ENCODE data around the gene DACT3. TPM values are rescaled to one million over a fixed set of nuclear protein-coding genes. Genes with fewer than 3 reads are reported as not detected.

The DACT3 gene
- total and polyA plus RNA-seq, 2 experiments from 2014 or later, result 0.78 to 2.6 TPM

GRCh38 chr19:46601318-46602224 lies 59.4 kb downstream of the DACT3 start, which contains the start of gene CALM3:
Gene CALM3 (plus strand): TSS chr19:46601330. CDS start chr19:46601435, 105 bp downstream.
- Histone ChIP-seq H3K9me2 (ENCODE audit: insufficient read depth) (no peaks in the 10 kb centered on the region), H3K4me2 (peak within 1 kb of the TSS; percentile 93), H2AFZ (peak within 1 kb of the TSS; percentile 73), H3K79me2 (replicated peaks; ENCODE audit: insufficient read depth) (peaks cover 39% of the 10 kb centered on the region), H3K27me3 (ENCODE audit: insufficient read depth) (no peaks in the 10 kb centered on the region), H3K4me3 (peak within 1 kb of the TSS; percentile 100), H4K20me1 (replicated peaks; ENCODE audit: insufficient read depth) (peaks cover 21% of the 10 kb centered on the region), H3K4me1 (ENCODE audit: insufficient read depth) (peaks cover 11% of the 10 kb centered on the region), H3K27ac (ENCODE audit: low read depth) (peak within 1 kb of the TSS; percentile 94), H3K36me3 (ENCODE audit: insufficient read depth) (peaks cover 2% of the 10 kb centered on the region; the same call in 1 of the 2 replicates), H3F3A (replicated peaks; ENCODE audit: low read depth) (no peaks in the 10 kb centered on the region)
- H3K36me3 Mint-ChIP-seq (ENCODE audit: low read depth), result peaks cover 5% of the 10 kb centered on the region; the same call in 2 of the 3 replicates
- TF ChIP-seq POLR2AphosphoS5 (IDR thresholded peaks at IDR 0.05; ENCODE audit: low read depth) (peak; percentile 62), EZH2phosphoT487 (IDR thresholded peaks at IDR 0.05; ENCODE audit: unreplicated experiment) (no peak), NANOG (IDR thresholded peaks at IDR 0.05; ENCODE audit: borderline replicate concordance) (no peak)
- peaks cover 13% of the 10 kb centered on the region for H3K27me3 Mint-ChIP-seq (ENCODE audit: insufficient read depth, low read depth, poor library complexity)
- peak within 1 kb of the TSS; percentile 96 for H3K4me3 Mint-ChIP-seq
- H3K27ac Mint-ChIP-seq, result peak within 1 kb of the TSS; percentile 100
- ATAC-seq (peak; percentile 13), DNase-seq (ENCODE audit: low spot score) (peak; percentile 42)
- H3K4me1 Mint-ChIP-seq, result peaks cover 25% of the 10 kb centered on the region
- peaks cover 2% of the 10 kb centered on the region; the same call in 1 of the 3 replicates for H3K9me3 Mint-ChIP-seq

- peak overlapping the region; percentile 73 for H2AFZ ChIP-seq
- DNase-seq (ENCODE audit: low spot score), result peak; percentile 99
- peak overlapping the region; percentile 96 for H3K4me3 Mint-ChIP-seq
- TF ChIP-seq POLR2AphosphoS5 (IDR thresholded peaks at IDR 0.05; ENCODE audit: low read depth) (peak; percentile 46; the same call in 1 of the 2 replicates), ETS1 (IDR thresholded peaks at IDR 0.05) (no peak), CREB1 (CRISPR knock-in tag; IDR thresholded peaks at IDR 0.05; ENCODE audit: low read depth) (peak; percentile 96), ZNF331 (CRISPR knock-in tag; IDR thresholded peaks at IDR 0.05; ENCODE audit: low read depth) (peak; percentile 55; the same call in 1 of the 2 replicates), ZNF462 (CRISPR knock-in tag; IDR thresholded peaks at IDR 0.05) (peak; percentile 67; the same call in 1 of the 2 replicates)
Measured at GRCh38 chr19:46600384-46601317, 60.3 kb downstream of the DACT3 start.

More at GRCh38 chr19:46600384-46601317, 60.3 kb downstream of the DACT3 start:
- no peaks in the 10 kb centered on the region; the same call in 1 of the 2 replicates for H3K36me3 ChIP-seq (ENCODE audit: insufficient read depth)
- H3K79me2 ChIP-seq (replicated peaks; ENCODE audit: insufficient read depth), result peaks cover 39% of the 10 kb centered on the region
- Mint-ChIP-seq H3K9me3 (peaks cover 2% of the 10 kb centered on the region; the same call in 1 of the 3 replicates), H3K4me1 (peaks cover 25% of the 10 kb centered on the region), H3K27ac (peak overlapping the region; percentile 100), H3K36me3 (ENCODE audit: low read depth) (no peaks in the 10 kb centered on the region; the same call in 1 of the 3 replicates), H3K27me3 (ENCODE audit: insufficient read depth, low read depth, poor library complexity) (peaks cover 13% of the 10 kb centered on the region)
- ATAC-seq, result peak; percentile 82
- H4K20me1 ChIP-seq (replicated peaks; ENCODE audit: insufficient read depth), result peaks cover 21% of the 10 kb centered on the region
- peak overlapping the region; percentile 100 for H3K4me3 ChIP-seq
- no peaks in the 10 kb centered on the region for H3F3A ChIP-seq (replicated peaks; ENCODE audit: low read depth)
- H3K27me3 ChIP-seq (ENCODE audit: insufficient read depth), result no peaks in the 10 kb centered on the region
- H3K27ac ChIP-seq (ENCODE audit: low read depth), result peak overlapping the region; percentile 94
- H3K9me2 ChIP-seq (ENCODE audit: insufficient read depth), result no peaks in the 10 kb centered on the region
- peaks cover 11% of the 10 kb centered on the region for H3K4me1 ChIP-seq (ENCODE audit: insufficient read depth)
- H3K4me2 ChIP-seq, result peak overlapping the region; percentile 60

Measured in GM23338 (cell line).